Peyer's patch (tissue), 4 donors: ENCODE data around the gene TNNT2. TPM values are rescaled to one million over a fixed set of nuclear protein-coding genes. Genes with fewer than 3 reads are reported as not detected.
A peak's percentile ranks its signal among the peaks of the same experiment; 100 is the strongest.

Experiments used
- DNase-seq, 3 donors: peaks; one replicate each; pipeline ENCODE4 v3.0.0-alpha.2; 2017 to 2019
- H3K27ac ChIP-seq, 4 donors: fragments of 200-600 bp; sonication (generic); one replicate each; pipeline ENCODE4 v1.5.1; 2016 to 2019
- H3K27me3 ChIP-seq, 2 donors: fragments of 200-600 bp; sonication (generic); one replicate each; pipeline ENCODE4 v1.5.1; 2019
- H3K36me3 ChIP-seq, 3 donors: fragments of 200-600 bp; sonication (generic); one replicate each; pipeline ENCODE4 v1.5.1; 2016 to 2019
- H3K4me1 ChIP-seq, 4 donors: fragments of 200-600 bp; sonication (generic); one replicate each; pipeline ENCODE4 v1.5.1; 2016 to 2019
- H3K4me3 ChIP-seq, 4 donors: fragments of 200-600 bp; sonication (generic); 1 replicate in 3 of 4; 2 replicates in 1 of 4; pipeline ENCODE4 v1.5.1; 2016 to 2019; ENCODE audit warnings: mild to moderate bottlenecking in 1 of 4
- H3K9me3 ChIP-seq, 4 donors: fragments of 200-600 bp; sonication (generic); one replicate each; pipeline ENCODE4 v1.5.1; 2016 to 2019; ENCODE audit warnings: mild to moderate bottlenecking in 1 of 4
- POLR2A ChIP-seq, 2 donors: fragments of 450-650 bp; IDR thresholded peaks; one replicate each; pipeline ENCODE4 v1.5.1; 2017; ENCODE audit warnings: antibody characterized with exemption in 2 of 2, mild to moderate bottlenecking in 2 of 2, moderate library complexity in 2 of 2
- total RNA-seq, 4 donors: library from RNA; depleted of rRNA; stranded (reverse); fragments of >200 nt; gene quantifications; one replicate each; pipeline ENCODE4 v1.1.0, GENCODE V29; 2016
- TF ChIP-seq, protein P1 (sequence below), 6 experiments: fragments of 450-650 bp in 4 of 6; fragments of 200-600 bp in 2 of 6; sonication (generic) in 1 of 6; IDR thresholded peaks; one replicate each; pipeline ENCODE4 v1.5.1; 2017 to 2019; ENCODE audit warnings: antibody characterized with exemption in 6 of 6, mild to moderate bottlenecking in 3 of 6, moderate library complexity in 1 of 6

Gene TNNT2
- total RNA-seq, 4 donors from 2014 or later, result 0.40 to 3.7 TPM; not detected in 2

DNA sequence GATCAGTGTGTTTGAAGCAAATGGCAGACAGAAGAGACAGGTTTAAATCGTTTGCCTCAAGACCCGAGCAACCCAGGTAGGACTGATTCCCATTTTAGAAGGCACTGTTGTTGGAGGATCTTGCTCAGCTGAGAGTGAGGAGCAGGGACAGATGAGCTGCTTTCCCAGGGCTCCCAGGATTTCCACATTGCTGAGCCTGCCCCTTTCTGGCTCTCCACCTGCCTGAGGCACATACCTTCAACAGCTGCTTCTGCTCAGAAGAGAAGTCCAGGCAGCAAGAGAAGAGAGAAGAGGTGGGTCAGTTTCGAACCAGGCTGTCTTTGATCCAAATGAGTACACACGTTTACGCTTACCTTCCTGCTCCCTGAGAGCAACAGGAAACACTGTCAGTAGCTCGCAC lies 5.7 kb downstream of the TNNT2 start:
- Histone ChIP-seq H3K36me3 (no peaks in the 10 kb centered on the region), H3K27me3 (no peaks in the 10 kb centered on the region), H3K4me3 (no peak overlapping the region), H3K9me3 (no peaks in the 10 kb centered on the region), H3K27ac (no peak overlapping the region), H3K4me1 (no peaks in the 10 kb centered on the region)
- TF ChIP-seq, protein P1, sequence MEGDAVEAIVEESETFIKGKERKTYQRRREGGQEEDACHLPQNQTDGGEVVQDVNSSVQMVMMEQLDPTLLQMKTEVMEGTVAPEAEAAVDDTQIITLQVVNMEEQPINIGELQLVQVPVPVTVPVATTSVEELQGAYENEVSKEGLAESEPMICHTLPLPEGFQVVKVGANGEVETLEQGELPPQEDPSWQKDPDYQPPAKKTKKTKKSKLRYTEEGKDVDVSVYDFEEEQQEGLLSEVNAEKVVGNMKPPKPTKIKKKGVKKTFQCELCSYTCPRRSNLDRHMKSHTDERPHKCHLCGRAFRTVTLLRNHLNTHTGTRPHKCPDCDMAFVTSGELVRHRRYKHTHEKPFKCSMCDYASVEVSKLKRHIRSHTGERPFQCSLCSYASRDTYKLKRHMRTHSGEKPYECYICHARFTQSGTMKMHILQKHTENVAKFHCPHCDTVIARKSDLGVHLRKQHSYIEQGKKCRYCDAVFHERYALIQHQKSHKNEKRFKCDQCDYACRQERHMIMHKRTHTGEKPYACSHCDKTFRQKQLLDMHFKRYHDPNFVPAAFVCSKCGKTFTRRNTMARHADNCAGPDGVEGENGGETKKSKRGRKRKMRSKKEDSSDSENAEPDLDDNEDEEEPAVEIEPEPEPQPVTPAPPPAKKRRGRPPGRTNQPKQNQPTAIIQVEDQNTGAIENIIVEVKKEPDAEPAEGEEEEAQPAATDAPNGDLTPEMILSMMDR (IDR thresholded peaks at IDR 0.05), result no peak
- TF ChIP-seq POLR2A (IDR thresholded peaks at IDR 0.05), result no peak
- DNase-seq, result no peak

DNA sequence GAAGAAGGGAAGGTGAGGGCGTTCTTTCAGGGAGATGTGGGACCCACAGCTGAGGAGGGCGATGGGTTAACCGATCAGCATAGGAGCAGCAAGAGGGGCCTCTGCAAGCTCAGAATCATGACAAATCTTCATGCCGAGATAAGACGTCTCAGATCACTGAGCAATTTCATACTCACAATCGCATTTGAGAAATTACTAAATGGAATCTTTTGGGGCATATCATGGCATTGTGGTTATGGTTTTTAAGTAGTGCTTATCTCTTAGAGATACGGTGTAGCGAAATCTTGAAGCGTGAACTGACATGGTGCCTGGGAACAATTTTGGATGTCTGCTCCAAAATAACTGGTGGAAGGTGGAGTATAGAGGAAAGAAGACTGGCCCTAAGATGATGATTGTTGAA lies 6.2 kb downstream of the TNNT2 start:
- H3K36me3 ChIP-seq, result no peaks in the 10 kb centered on the region
- no peaks in the 10 kb centered on the region for H3K27me3 ChIP-seq
- TF ChIP-seq, protein P1 (IDR thresholded peaks at IDR 0.05), result no peak
- no peak for TF ChIP-seq POLR2A (IDR thresholded peaks at IDR 0.05)
- no peaks in the 10 kb centered on the region for H3K4me1 ChIP-seq
- H3K9me3 ChIP-seq, result no peaks in the 10 kb centered on the region
- no peak overlapping the region for H3K4me3 ChIP-seq
- no peak for DNase-seq
- H3K27ac ChIP-seq, result no peak overlapping the region

DNA sequence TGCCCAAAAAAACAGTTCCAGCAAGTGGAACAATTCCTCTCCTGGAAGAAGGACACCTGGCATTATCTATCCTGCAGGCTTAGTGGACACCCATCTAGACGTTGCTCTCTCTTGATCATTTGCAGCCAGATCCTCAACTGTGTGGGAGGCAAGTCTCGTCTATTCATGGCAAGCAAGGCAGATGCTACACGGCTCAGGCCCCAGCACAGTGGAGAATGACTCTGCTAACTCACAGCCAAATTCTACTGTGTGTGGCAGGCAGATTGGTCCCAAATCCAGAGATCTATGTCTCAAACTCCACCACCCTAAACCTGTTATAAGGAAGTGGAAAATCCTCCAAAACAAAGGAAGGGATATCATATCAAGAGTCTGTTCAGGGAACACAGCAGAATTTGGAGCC lies 7.0 kb downstream of the TNNT2 start:
- Histone ChIP-seq H3K9me3 (no peaks in the 10 kb centered on the region), H3K36me3 (no peaks in the 10 kb centered on the region), H3K4me3 (no peak overlapping the region), H3K4me1 (no peaks in the 10 kb centered on the region), H3K27ac (no peak overlapping the region), H3K27me3 (no peaks in the 10 kb centered on the region)
- TF ChIP-seq, protein P1 (IDR thresholded peaks at IDR 0.05), result no peak
- no peak for TF ChIP-seq POLR2A (IDR thresholded peaks at IDR 0.05)
- DNase-seq, result no peak

DNA sequence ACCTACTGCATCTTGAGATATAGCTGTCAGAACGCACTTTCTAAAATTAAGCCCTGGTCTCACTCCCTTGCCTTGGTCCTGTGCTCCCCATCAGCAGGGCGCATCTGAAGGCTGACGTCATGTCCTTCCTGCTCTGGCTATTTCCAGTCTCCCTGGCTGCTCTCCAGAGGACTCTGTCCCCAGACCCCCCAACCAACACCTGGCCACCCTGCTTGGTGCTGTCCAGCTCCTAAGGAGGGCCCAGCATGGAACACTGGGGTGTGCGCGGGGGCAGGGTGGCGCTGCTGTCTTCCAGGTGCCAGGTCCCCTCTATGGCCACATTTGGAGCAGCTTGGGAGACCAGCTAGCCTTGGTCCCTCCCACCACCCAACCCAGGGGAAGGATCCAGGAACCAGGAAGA lies 8.3 kb downstream of the TNNT2 start:
- DNase-seq, result no peak
- Histone ChIP-seq H3K4me3 (no peak overlapping the region), H3K4me1 (no peaks in the 10 kb centered on the region), H3K36me3 (no peaks in the 10 kb centered on the region), H3K27me3 (no peaks in the 10 kb centered on the region), H3K27ac (no peak overlapping the region), H3K9me3 (no peaks in the 10 kb centered on the region)
- TF ChIP-seq POLR2A (IDR thresholded peaks at IDR 0.05), result no peak
- TF ChIP-seq, protein P1 (IDR thresholded peaks at IDR 0.05), result no peak

DNA sequence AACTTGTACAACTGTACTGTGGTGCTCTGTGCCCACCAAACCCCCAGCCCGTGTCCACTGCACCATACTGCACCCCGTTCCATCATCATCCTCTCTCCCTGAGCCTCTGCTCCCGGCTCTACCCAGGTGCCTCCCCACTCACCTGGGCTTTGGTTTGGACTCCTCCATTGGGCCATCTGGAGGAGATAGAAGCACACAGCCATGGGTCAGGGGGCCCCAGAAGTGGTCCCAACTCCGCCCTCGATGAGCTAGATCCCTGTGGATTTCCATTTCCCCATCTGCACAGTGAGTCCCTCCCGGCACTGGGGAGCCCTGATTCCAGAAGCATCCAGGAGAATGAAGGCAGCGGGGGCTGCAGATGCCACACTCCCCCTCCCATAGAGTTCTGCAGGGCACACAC lies 10.8 kb downstream of the TNNT2 start:
- H3K4me3 ChIP-seq, result no peak overlapping the region
- no peak for DNase-seq
- no peaks in the 10 kb centered on the region for H3K4me1 ChIP-seq
- no peaks in the 10 kb centered on the region for H3K9me3 ChIP-seq
- no peaks in the 10 kb centered on the region for H3K36me3 ChIP-seq
- H3K27me3 ChIP-seq, result no peaks in the 10 kb centered on the region
- TF ChIP-seq POLR2A (IDR thresholded peaks at IDR 0.05), result no peak
- TF ChIP-seq, protein P1 (IDR thresholded peaks at IDR 0.05), result no peak
- H3K27ac ChIP-seq, result no peak overlapping the region

DNA sequence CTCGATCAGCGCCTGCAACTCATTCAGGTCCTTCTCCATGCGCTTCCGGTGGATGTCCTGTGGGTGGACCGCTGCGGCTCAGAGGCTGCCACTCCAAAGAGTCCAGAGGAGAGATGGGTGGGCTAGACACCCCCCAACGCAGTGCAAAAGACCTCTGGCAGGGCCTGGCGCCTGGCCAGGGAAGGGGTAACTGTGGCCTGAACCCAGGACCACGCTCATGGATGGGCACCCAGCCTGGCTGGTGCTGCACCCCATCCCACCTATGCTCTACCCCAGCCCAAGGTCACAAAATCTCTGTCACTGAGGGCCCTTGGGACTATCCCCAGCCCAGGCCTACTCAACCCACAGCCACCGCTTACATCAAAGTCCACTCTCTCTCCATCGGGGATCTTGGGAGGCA lies 12.2 kb downstream of the TNNT2 start:
- H3K27me3 ChIP-seq, result no peaks in the 10 kb centered on the region
- peak in 1 of 3 donors; percentile 19 for DNase-seq

More for the DNA sequence above, 12.2 kb downstream of the TNNT2 start:
- Histone ChIP-seq H3K4me1 (no peaks in the 10 kb centered on the region), H3K9me3 (no peaks in the 10 kb centered on the region), H3K27ac (no peak overlapping the region), H3K36me3 (no peaks in the 10 kb centered on the region), H3K4me3 (no peak overlapping the region)
- TF ChIP-seq POLR2A (IDR thresholded peaks at IDR 0.05), result no peak
- TF ChIP-seq, protein P1 (IDR thresholded peaks at IDR 0.05), result no peak
